ENCODE data around the gene FLRT2. TPM values are rescaled to one million over a fixed set of nuclear protein-coding genes. Genes with fewer than 3 reads are reported as not detected.

FLRT2 gene
- total RNA-seq, 1 experiment from 2014 or later: 23.5 TPM

- Histone ChIP-seq H3K27me3 (no peaks in the 10 kb centered on the region), H3K9me3 (replicated peaks) (no peaks in the 10 kb centered on the region), H3K27ac (no peak overlapping the region; the same call in 1 of the 2 replicates)
Measured at GRCh38 chr14:85535321-85535720, 5.4 kb downstream of the FLRT2 start.

DNA sequence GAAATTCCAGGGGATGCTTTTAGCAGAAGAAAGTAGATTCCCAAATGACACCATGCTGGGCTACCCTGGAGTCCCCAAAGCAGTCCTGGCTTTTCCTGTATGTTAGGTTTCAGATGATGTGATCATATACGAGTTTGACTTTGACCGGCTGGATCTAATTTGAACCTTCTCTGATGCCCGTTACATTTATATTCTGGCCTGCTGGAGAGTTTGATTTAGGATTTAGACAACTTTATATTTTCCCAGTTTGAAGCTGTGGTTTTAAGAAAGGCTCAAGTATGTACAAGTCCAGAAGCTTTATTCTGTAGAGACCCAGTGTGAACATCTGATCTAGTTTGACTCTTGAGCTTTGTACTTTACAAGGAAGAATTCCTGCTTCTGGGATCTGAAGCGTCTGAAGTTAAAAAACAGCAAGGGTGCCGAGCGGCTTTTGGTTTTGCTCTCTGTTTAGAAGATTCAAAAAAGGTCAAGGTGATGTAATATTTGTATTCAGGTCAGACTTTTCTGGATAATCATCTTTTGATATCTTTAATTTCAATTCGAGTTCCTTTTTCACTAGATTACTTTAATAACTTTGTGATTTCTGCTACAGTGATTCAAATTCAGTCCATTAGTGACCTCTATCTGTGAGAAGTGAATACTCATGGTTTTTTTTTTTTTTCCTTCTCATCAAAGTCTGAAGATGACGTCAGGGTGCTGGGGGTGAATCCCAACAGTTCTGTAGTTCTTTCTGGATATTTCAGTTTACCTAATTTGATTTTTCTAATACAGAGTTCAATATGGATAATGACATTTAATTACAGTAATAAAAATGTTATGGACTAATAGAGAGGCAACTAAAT, 6.3 kb downstream of the FLRT2 start:
- Histone ChIP-seq H3K36me3 (peaks cover 2% of the 10 kb centered on the region), H3K27me3 (no peaks in the 10 kb centered on the region), H3K4me1 (peaks cover 14% of the 10 kb centered on the region), H3K27ac (peak overlapping the region; percentile 32; the same call in 1 of the 2 replicates), H3K9me3 (replicated peaks) (no peaks in the 10 kb centered on the region), H3K4me3 (peak overlapping the region; percentile 96)
- peak in 1 of 2 experiments; percentile 61 for DNase-seq

More at GRCh38 chr14:85535321-85535720, 5.4 kb downstream of the FLRT2 start:
- H3K36me3 ChIP-seq: no peaks in the 10 kb centered on the region; the same call in 1 of the 2 replicates
- peaks cover 14% of the 10 kb centered on the region for H3K4me1 ChIP-seq
- peak overlapping the region; percentile 96 for H3K4me3 ChIP-seq
- DNase-seq: peak in 1 of 2 experiments; percentile 42

DNA sequence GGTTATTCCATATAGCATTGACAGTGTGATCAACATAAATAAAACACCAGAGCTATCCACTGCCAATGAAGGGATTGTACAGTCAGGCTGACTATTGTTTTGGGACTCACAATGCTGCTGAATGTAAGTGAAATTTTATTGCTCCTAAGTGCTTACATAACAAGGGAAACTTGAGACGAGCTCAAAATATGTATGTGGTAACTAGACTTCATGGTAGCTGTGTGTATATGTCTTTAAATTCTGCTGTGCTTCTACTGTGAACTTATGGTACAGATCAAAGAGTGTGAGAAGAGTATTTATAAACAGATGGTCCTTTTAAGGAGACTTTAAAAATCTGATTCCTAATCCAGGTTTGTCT, 6.9 kb downstream of the FLRT2 start:
- Histone ChIP-seq H3K27ac (no peak overlapping the region), H3K36me3 (peaks cover 6% of the 10 kb centered on the region), H3K9me3 (replicated peaks) (no peaks in the 10 kb centered on the region), H3K4me3 (peak overlapping the region; percentile 96; the same call in 1 of the 2 replicates), H3K4me1 (peaks cover 14% of the 10 kb centered on the region), H3K27me3 (no peaks in the 10 kb centered on the region)
- DNase-seq: peak in 1 of 2 experiments; percentile 37

GRCh38 chr14:85537526-85537925, 7.6 kb downstream of the FLRT2 start:
- no peak for DNase-seq
- Histone ChIP-seq H3K36me3 (peaks cover 13% of the 10 kb centered on the region), H3K27ac (no peak overlapping the region), H3K4me3 (no peak overlapping the region), H3K4me1 (peaks cover 14% of the 10 kb centered on the region), H3K9me3 (replicated peaks) (no peaks in the 10 kb centered on the region), H3K27me3 (no peaks in the 10 kb centered on the region)

GRCh38 chr14:85538636-85539035, 8.7 kb downstream of the FLRT2 start:
- Histone ChIP-seq H3K4me1 (peaks cover 14% of the 10 kb centered on the region), H3K27ac (peak overlapping the region; percentile 55), H3K4me3 (no peak overlapping the region)

DNA sequence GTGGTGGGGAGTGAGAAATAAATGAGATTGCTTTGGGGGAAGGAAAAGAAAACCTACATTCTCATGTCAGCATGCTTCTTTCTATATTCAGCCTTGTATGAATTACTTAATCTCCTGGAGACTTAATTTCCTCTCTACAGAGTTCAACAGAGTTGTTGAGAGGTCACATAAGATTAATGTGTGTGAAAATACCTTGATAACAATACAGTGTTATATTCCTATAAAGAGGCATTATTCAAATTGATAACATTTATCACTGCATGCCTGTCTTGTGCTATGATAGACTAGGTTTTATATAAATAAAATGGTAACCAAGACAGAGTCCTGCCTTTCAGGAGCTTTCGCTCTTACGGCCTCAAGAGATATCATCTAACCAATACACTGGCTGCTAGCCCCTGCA, 9.6 kb downstream of the FLRT2 start:
- DNase-seq: no peak
- Histone ChIP-seq H3K27ac (peak overlapping the region; percentile 55; the same call in 1 of the 2 replicates), H3K4me1 (peaks cover 14% of the 10 kb centered on the region), H3K27me3 (no peaks in the 10 kb centered on the region), H3K9me3 (replicated peaks) (no peaks in the 10 kb centered on the region), H3K36me3 (peaks cover 28% of the 10 kb centered on the region), H3K4me3 (no peak overlapping the region)

More at GRCh38 chr14:85538636-85539035, 8.7 kb downstream of the FLRT2 start:
- peak; percentile 55 to 77 for DNase-seq
- H3K27me3 ChIP-seq: no peaks in the 10 kb centered on the region
- H3K9me3 ChIP-seq (replicated peaks): no peaks in the 10 kb centered on the region
- peaks cover 20% of the 10 kb centered on the region for H3K36me3 ChIP-seq

- Histone ChIP-seq H3K27me3 (no peaks in the 10 kb centered on the region), H3K4me3 (no peak overlapping the region), H3K4me1 (peaks cover 14% of the 10 kb centered on the region), H3K9me3 (replicated peaks) (no peaks in the 10 kb centered on the region), H3K36me3 (peaks cover 41% of the 10 kb centered on the region), H3K27ac (no peak overlapping the region)
- DNase-seq: no peak
Measured at GRCh38 chr14:85542623-85543022, 12.7 kb downstream of the FLRT2 start.

DNA sequence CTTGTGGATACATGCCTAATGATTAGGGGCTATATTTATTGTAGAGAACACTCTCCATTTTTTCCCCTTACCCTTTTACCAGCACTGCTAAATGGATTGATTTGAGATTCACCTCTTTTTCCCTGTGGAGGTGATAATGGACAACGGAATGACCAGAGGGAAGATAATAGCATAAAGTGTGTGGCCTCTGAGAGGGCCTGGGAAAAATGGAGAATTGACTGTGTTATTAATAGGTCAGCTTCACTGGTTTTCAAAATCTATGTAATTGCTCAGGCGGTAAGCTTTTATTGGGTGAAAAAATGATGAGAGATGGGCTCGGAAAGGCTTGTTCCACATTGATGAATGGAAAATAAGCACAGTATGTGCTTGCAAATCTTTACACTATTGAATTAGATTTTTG, 15.8 kb downstream of the FLRT2 start:
- Histone ChIP-seq H3K27ac (no peak overlapping the region), H3K36me3 (peaks cover 65% of the 10 kb centered on the region), H3K4me1 (no peaks in the 10 kb centered on the region), H3K9me3 (replicated peaks) (no peaks in the 10 kb centered on the region), H3K4me3 (no peak overlapping the region), H3K27me3 (no peaks in the 10 kb centered on the region)
- DNase-seq: no peak

GRCh38 chr14:85546390-85546789, 16.4 kb downstream of the FLRT2 start:
- Histone ChIP-seq H3K4me3 (no peak overlapping the region), H3K27ac (no peak overlapping the region), H3K4me1 (no peaks in the 10 kb centered on the region), H3K27me3 (no peaks in the 10 kb centered on the region), H3K36me3 (peaks cover 63% of the 10 kb centered on the region), H3K9me3 (replicated peaks) (no peaks in the 10 kb centered on the region)
- no peak for DNase-seq

DNA sequence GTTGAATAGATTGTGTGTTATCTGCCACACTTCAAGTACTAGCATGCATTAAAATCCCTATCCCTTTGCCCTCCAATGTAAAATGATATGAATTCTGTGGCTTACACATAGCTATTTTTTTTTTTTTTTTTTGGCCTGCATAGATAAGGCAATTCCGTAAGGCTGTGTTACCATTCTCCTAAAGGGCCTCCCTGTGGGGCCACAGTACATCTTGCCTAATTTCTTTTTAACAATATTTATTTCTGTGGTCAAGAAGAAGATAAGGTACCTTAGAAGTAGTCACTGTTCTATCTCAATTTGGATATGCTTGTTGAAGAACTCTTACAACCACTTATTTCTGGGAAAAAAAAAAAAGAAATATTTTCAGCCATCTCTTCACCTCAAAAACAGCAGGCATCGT, 19.8 kb downstream of the FLRT2 start:
- H3K4me3 ChIP-seq: no peak overlapping the region
- DNase-seq: no peak
- H3K27ac ChIP-seq: no peak overlapping the region
- no peaks in the 10 kb centered on the region for H3K4me1 ChIP-seq
- no peaks in the 10 kb centered on the region for H3K27me3 ChIP-seq
- peaks cover 53% of the 10 kb centered on the region for H3K36me3 ChIP-seq
- no peaks in the 10 kb centered on the region for H3K9me3 ChIP-seq (replicated peaks)

- H3K4me3 ChIP-seq: no peak overlapping the region
- DNase-seq: no peak
- no peaks in the 10 kb centered on the region for H3K9me3 ChIP-seq (replicated peaks)
- H3K27ac ChIP-seq: no peak overlapping the region
- no peaks in the 10 kb centered on the region for H3K27me3 ChIP-seq
- H3K4me1 ChIP-seq: no peaks in the 10 kb centered on the region
- peaks cover 30% of the 10 kb centered on the region for H3K36me3 ChIP-seq
Measured at GRCh38 chr14:85554106-85554505, 24.2 kb downstream of the FLRT2 start.

DNA sequence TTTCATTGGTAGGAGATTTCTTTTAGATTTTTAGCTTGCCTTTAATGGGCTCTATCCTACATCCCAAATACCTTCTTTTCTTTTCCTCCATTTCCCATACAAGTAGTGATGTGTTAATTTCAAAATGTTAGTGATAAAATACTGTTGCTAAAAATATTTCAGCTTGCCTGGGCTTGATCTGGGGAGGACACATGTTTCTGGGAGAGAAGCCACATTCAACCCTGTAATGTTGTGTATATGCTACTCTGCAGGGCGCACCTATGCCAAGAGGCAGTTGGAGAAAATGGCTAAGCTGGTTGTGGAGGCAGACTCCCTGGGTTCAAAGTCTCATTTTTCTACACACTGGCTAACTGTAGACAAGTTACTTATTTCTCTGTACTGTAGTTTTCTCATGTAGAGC, 26.3 kb downstream of the FLRT2 start:
- H3K27ac ChIP-seq: no peak overlapping the region
- H3K36me3 ChIP-seq: peaks cover 21% of the 10 kb centered on the region
- DNase-seq: no peak
- H3K27me3 ChIP-seq: no peaks in the 10 kb centered on the region
- H3K9me3 ChIP-seq (replicated peaks): no peaks in the 10 kb centered on the region
- H3K4me1 ChIP-seq: no peaks in the 10 kb centered on the region
- H3K4me3 ChIP-seq: no peak overlapping the region

GRCh38 chr14:85558505-85558904, 28.6 kb downstream of the FLRT2 start:
- Histone ChIP-seq H3K4me3 (no peak overlapping the region), H3K27ac (no peak overlapping the region), H3K4me1 (no peaks in the 10 kb centered on the region), H3K9me3 (replicated peaks) (no peaks in the 10 kb centered on the region), H3K36me3 (peaks cover 4% of the 10 kb centered on the region; the same call in 1 of the 2 replicates), H3K27me3 (no peaks in the 10 kb centered on the region)
- DNase-seq: no peak

- Histone ChIP-seq H3K27ac (no peak overlapping the region), H3K4me1 (no peaks in the 10 kb centered on the region), H3K27me3 (no peaks in the 10 kb centered on the region), H3K4me3 (no peak overlapping the region), H3K9me3 (replicated peaks) (no peaks in the 10 kb centered on the region), H3K36me3 (peaks cover 2% of the 10 kb centered on the region; the same call in 1 of the 2 replicates)
- no peak for DNase-seq
Measured at GRCh38 chr14:85562630-85563029, 32.7 kb downstream of the FLRT2 start.

DNA sequence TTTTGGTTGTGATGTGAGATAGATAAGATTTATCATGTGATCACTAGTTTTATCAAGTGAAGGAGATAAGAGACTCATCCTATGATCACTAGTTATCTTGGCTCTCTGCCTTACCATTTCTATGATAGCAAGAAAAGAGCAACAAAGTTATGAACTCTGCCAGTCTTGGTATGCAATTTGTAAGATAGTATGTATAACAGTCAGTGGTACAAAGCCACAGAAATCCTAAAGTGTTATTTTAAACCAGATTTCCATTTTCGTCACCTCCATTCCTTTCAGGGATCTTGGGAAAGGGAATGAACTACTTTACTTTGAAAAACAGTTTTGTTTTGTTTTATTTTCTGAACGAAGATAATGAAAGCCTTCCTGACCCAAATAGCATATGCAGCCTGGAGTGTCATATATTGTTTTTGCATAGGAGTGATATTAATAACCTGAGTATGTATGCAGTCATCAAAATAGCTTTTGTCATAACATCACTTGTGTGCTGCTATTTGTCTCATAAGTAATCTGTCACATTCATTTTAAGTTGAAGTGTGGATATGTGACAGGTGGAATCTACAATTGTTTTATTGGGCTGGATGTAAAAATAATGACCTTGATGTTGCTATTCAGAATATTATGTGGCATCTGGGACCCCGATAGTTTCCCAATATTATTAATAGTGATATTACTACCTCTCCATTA, 35.0 kb downstream of the FLRT2 start:
- DNase-seq: no peak
- no peaks in the 10 kb centered on the region for H3K27me3 ChIP-seq
- no peak overlapping the region for H3K27ac ChIP-seq

More for the DNA sequence above, 35.0 kb downstream of the FLRT2 start:
- no peaks in the 10 kb centered on the region for H3K4me1 ChIP-seq
- H3K4me3 ChIP-seq: no peak overlapping the region
- H3K36me3 ChIP-seq: peaks cover 2% of the 10 kb centered on the region; the same call in 1 of the 2 replicates
- H3K9me3 ChIP-seq (replicated peaks): no peaks in the 10 kb centered on the region
